HG02610 (cell line): ENCODE results near the gene MRPL38.
"Not testable (repeated sequence)": the region's sequence is repeated elsewhere in the genome, so short reads cannot be mapped to it uniquely, and the experiment has no call there.

Source experiments
- ATAC-seq: cut with Tn5 transposase; IDR thresholded peaks from one replicate; pipeline ENCODE4 v1.9.1; 2021; ENCODE audit warnings: mild to moderate bottlenecking, moderate library complexity; ENCODE audit not compliant: unreplicated experiment

The MRPL38 gene

DNA sequence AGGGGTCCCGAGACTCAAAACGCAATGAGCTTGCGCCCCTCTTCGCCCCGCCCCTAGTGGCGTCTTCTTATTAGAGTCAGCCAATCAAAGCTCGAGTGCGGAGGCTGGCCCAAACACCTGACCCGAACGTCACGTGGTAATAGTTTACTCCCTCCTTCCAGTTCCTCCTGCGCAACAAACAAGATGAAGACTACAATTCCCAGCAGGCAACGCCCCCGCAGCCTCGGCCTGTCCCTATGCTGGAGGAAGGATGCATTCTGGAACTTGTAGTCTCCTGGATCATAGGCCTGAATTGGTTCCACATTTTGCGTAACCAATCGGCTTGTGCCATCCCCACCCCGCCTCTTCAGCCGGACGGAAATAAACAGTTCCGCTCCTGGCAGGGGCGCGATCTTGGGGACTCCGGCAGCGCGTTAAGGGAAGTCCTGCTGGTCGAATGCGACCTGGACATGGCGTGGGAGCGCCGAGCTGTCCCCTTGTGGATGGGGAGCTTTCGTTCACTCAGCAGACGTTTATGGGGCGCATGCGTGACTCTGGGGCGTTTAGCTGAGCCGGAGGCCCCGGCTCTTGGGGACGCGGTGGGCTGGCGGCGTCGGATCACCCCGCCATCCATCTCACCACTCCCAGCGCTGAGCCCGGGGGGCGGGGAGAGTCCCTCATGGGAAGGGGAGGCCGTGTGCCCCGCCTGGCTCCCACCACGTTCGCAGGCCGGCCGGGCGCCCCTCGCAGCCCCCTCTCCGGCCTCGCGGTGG is 49.2 kb downstream of the MRPL38 start, which contains the start of gene WBP2:
Gene WBP2 (minus strand): TSS at position 26 of the 752 bp plus-strand sequence. CDS start 38 bp downstream, outside the sequence.
- peak; percentile 86 for ATAC-seq

DNA sequence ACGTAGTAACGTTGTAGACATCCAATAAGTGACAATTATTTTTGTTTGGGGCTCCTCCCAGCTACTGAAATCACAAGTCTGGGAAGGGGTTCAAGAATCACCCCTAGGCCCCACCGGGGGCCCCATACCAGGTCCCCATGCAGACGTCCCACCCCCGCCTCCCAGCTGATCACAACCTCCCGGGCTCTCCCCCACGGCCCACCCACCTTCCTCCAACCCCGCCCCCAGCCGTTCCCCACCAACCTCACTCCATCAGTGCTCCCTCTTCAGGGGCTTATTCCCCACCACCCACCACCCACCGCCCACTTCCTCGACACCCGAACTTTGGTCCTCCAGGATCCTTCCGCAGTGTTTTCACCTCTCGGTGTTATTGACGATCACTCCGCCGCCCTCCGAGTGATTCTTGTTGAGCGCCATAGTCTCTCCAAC is 49.8 kb downstream of the MRPL38 start:
- peak; percentile 3 for ATAC-seq

DNA sequence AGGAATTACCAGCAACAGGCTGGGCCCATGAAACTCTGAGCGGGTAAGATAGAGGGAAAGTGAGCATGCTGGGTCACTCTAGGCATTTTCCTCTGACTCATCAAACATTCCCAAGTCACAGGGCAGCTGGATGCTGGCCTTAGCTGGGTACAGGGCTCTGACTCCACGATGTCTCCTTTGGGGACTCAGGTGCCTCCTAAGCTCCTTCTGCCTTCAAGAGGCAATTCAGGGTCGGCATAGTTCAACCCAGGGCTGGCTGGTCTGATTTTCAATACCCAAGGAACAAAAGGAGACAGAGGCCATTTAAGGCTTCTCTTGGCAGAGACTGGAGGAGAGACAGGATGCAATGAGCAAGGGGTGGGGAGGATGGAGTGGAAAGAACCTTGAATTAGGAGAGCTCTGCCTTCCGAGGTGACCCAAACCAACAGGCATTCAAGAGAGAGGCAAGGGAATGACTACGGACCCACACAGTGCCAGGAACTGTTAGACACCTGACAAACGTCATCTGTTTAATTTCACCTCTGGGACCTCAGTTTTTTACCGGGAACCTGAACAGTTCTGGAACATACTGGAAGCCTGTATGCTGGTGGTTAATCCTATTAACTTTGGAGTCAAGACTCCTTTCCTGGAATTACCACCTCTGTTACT is 50.5 kb downstream of the MRPL38 start:
- no peak for ATAC-seq

DNA sequence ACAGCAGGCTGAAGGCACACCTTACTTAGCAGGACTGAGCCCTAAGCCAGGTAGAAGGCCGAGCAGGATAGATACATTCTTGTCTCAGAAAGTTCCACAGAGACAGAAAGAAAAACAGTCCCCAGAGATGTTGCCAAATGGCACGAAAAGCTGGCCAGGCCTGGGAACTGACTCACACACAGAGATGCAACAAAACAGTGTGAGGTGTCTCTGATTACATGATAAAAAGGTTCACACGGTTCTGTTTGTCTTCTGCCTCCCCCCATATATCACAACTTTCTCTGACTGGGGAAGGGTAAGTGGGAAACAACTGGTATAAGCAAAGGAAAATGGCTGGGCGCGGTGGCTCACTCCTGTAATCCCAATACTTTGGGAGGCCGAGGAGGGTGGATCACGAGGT is 51.3 kb downstream of the MRPL38 start:
- no peak for ATAC-seq

DNA sequence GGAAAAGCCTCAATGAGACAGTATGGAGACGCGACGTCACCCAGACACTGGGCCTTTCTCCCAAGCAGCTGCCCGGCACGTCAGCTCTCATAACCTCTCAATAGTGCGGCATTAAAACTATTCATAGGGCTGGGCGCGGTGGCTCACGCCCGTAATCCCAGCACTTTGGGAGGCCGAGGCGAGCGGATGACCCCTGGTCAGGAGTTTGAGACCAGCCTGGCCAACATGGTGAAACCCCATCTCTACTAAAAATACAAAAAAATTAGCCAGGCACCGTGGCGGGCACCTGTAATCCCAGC is 53.0 kb downstream of the MRPL38 start:
- not testable (repeated sequence) for ATAC-seq

DNA sequence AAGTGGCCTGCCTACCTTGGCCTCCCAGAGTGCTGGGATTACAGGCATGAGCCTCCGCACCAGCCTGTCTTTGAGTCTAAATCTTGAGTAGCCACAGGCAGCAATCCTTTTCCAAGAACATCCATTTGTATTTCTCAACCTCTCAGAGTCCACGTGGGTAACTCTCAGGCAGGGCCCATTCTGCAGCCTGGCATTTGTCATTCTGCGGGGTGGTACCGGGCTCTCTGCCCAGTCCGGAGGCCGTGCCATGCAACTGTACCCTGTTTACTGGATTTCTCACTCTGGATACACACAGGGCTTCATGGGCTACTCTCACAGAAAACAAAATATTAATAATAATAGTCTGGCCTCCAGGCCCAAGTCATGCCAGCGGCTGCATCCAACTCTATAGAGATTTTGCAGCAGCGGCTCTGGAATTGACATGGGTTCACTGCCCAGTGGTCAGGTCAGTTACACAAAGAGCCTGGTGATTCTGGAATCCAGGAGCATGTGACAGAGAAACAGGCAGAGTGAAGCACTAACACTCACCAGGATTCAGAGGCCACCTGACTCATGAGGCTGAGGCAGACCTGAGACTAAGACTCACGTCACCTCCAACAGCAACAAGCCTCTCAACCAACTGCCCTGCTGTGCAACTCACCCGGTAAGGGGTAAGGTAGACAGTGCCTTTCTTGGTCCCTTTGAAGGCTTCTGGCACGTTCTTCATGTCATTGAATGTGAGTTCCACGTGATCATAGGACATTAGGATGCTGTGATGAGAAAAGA is 53.6 kb downstream of the MRPL38 start:
- no peak for ATAC-seq

DNA sequence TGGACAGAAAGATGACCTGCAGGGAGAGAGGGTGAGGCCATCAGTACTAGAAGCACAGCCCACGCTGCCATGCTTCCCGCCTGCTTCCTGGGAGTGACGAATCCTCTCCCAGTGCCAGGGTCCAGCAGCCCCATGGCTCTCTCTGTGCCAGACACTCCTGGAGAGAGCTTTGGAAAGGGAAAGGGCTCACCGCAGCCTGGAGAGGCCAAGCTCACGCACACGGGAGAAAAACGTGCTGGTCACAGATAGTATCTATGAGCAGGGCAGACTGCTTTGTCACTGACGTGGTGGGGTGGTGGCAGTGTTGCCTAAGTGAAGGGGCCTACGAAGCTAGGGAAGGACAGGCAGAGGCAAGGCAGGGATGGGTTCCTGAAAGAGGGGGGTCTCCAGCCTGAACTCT is 55.0 kb downstream of the MRPL38 start:
- ATAC-seq = no peak

DNA sequence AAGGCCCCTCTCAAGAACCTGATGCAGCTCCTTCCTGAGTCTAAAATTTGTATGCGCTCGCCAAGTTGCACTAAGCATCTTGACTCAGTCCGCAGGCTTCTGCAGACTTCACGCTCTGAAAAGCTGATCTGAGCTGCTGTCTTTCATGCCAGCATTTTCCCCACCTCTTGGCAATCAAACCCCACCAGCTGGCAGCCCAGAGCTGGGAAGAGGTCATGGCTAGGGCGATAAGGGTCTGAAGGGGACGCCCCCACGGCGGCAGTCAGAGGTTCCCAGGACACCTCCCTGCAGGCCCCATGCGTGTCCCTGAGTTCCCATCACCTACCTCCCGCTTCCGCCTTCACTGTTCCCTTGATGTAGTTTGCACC is 55.4 kb downstream of the MRPL38 start:
- ATAC-seq = no peak
